Activated T-cell treated with anti-CD3 and anti-CD28 coated beads, Interleukin-2, amount 50 U/mL, for 4 hours (primary cell): Measurements from ENCODE around the gene SAMD14. TPM values are rescaled to one million over a fixed set of nuclear protein-coding genes. Genes with fewer than 3 reads are reported as not detected.

ENCODE experiments used
- ATAC-seq, 2 donors: fragments of 200-7000 bp; cut with Tn5 transposase; one replicate each; pipeline ENCODE4 v1.10.0; 2021
- DNase-seq: peaks from one replicate; pipeline ENCODE4 v3.0.0-alpha.2; 2020
- H3K27me3 Mint-ChIP-seq: one replicate; pipeline ENCODE4 v1.8.0; 2021; ENCODE audit warnings: low read depth, mixed read lengths
- H3K36me3 Mint-ChIP-seq: one replicate; pipeline ENCODE4 v1.8.0; 2022; ENCODE audit warnings: mixed read lengths; ENCODE audit not compliant: insufficient read depth
- H3K4me1 Mint-ChIP-seq: one replicate; pipeline ENCODE4 v1.8.0; 2021; ENCODE audit warnings: low read depth, mixed read lengths
- H3K4me3 Mint-ChIP-seq: one replicate; pipeline ENCODE4 v1.8.0; 2021; ENCODE audit warnings: mild to moderate bottlenecking, moderate library complexity, mixed read lengths
- H3K9me3 Mint-ChIP-seq: one replicate; pipeline ENCODE4 v1.8.0; 2021; ENCODE audit warnings: mixed read lengths
- total RNA-seq, 3 donors: library from RNA; stranded (reverse); gene quantifications; one replicate each; pipeline ENCODE4 v1.2.1, GENCODE V29; 2021

The SAMD14 gene
- total RNA-seq, 3 donors from 2014 or later = 0.47 to 0.78 (median 0.52) TPM

DNA sequence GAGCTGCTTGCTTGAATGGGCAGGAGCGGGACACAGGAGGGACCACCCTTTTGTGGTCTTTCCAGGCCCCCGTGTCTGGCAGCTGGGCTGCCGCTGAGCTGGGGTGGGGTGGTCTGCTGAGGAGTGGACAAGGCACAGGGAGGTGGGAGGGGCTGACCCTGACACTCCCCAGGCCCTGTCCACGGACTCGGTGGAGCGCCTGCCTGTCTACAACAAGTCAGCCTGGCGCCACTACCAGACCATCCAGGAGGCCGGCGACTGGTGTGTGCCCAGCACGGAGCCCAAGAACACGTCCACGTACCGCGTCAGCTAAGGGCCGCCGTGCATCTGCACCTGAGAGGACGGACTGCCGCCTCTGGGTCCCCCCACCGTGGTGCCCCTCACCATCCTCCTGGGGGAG is 20.2 kb downstream of the SAMD14 start:
- DNase-seq (no peak), ATAC-seq (no peak)
- Mint-ChIP-seq H3K27me3 (no peaks in the 10 kb centered on the region), H3K4me3 (no peak overlapping the region), H3K4me1 (no peaks in the 10 kb centered on the region), H3K9me3 (no peaks in the 10 kb centered on the region), H3K36me3 (peaks cover 13% of the 10 kb centered on the region)

DNA sequence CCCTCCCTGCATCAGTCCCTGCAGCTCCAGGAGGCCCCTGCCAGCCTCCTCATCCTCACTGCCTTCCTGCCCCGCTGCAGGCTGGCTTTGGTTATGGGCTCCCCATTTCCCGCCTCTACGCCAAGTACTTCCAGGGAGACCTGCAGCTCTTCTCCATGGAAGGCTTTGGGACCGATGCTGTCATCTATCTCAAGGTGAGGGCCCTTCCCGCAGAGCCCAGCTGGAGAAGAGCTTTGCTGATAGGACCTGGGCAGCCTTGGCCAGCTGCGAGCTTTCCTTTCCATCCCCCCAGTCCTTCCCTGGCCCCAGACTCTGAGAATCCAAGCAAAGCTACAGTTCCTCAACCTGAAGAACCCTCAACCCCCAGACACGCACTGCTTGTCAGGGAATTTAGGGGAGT is 20.8 kb downstream of the SAMD14 start:
- no peak for ATAC-seq
- DNase-seq = no peak
- no peak overlapping the region for H3K4me3 Mint-ChIP-seq
- no peaks in the 10 kb centered on the region for H3K27me3 Mint-ChIP-seq
- no peaks in the 10 kb centered on the region for H3K4me1 Mint-ChIP-seq
- peaks cover 13% of the 10 kb centered on the region for H3K36me3 Mint-ChIP-seq
- H3K9me3 Mint-ChIP-seq = no peaks in the 10 kb centered on the region

DNA sequence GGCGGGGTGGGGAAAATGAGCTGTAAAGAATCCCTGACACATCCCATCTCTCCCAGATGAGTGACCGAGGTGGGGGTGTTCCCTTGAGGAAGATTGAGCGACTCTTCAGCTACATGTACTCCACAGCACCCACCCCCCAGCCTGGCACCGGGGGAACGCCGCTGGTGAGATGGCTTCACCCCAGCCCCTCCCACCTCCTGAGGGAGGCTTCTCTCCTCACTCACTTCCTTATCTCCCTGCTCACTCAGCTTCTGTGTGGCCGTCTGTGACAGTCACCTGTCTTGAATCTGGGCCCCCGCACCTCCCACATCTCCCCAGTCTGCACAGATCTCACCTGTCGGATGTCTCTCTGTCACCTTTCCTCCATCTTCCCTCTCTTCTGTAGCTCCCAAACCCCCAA is 21.4 kb downstream of the SAMD14 start:
- ATAC-seq = no peak
- no peak for DNase-seq
- Mint-ChIP-seq H3K27me3 (no peaks in the 10 kb centered on the region), H3K9me3 (no peaks in the 10 kb centered on the region), H3K36me3 (peaks cover 13% of the 10 kb centered on the region), H3K4me3 (no peak overlapping the region), H3K4me1 (no peaks in the 10 kb centered on the region)

DNA sequence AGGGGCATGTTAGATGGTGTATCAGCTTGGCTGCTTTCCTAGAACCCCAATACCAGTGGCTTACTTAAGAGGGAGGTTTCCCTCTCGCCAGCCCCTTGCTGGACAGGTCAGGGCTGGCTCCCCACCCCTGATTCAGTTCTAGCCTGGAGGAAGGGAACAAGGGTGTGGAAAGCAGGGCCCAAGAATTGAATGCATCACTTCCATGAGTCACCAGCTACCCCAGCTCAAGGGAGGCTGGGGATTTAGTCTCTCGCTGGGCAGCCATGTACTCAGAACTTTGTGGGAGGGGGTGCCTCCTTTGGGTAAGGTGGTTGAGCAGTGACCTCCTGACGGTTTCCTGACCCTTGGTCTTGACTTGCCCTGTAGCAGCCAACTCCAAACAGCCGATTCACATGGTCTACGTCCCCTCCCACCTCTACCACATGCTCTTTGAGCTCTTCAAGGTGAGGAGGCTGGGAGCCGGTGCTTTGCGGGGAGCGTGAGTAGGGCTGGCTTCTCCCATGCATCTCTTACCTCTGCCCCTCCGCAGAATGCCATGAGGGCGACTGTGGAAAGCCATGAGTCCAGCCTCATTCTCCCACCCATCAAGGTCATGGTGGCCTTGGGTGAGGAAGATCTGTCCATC is 22.1 kb downstream of the SAMD14 start:
- H3K9me3 Mint-ChIP-seq = no peaks in the 10 kb centered on the region
- DNase-seq (no peak), ATAC-seq (no peak)
- H3K4me1 Mint-ChIP-seq = no peaks in the 10 kb centered on the region
- H3K4me3 Mint-ChIP-seq = no peak overlapping the region
- H3K27me3 Mint-ChIP-seq = no peaks in the 10 kb centered on the region
- peaks cover 13% of the 10 kb centered on the region for H3K36me3 Mint-ChIP-seq

DNA sequence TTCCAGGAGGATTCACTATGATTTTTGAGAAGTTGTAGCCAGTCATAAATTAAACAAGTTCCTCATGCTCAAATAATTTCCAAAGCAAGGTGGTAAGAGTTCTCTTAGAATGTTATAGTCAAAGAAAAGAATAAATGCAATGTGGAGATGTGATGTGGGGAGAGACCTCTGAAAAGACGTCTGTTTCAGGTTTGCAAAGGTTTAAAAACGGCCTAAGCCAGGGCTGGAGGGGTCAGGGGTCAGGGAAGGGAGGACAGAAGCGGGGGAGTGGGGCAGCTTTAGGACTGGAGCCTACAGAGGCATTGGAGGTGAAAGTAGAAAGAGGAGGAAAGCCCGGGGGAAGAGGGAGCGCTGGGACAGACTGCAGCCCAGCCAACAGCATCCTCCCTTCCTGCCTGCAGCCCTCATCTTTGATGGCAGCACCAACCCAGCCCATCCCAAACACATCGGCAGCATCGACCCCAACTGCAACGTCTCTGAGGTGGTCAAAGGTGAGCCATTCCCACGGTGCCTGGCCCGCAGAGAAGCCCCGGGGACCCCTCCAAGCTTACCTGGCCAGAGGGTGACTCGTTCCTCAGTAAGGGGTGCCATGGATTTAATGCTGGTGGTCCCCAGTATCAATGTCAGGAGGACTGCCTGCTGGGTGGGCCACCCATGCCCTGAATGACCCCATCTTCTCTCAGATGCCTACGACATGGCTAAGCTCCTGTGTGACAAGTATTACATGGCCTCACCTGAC is 23.4 kb downstream of the SAMD14 start:
- Mint-ChIP-seq H3K9me3 (no peaks in the 10 kb centered on the region), H3K4me3 (no peak overlapping the region), H3K4me1 (no peaks in the 10 kb centered on the region), H3K27me3 (no peaks in the 10 kb centered on the region), H3K36me3 (peaks cover 13% of the 10 kb centered on the region)
- DNase-seq = no peak
- no peak for ATAC-seq

DNA sequence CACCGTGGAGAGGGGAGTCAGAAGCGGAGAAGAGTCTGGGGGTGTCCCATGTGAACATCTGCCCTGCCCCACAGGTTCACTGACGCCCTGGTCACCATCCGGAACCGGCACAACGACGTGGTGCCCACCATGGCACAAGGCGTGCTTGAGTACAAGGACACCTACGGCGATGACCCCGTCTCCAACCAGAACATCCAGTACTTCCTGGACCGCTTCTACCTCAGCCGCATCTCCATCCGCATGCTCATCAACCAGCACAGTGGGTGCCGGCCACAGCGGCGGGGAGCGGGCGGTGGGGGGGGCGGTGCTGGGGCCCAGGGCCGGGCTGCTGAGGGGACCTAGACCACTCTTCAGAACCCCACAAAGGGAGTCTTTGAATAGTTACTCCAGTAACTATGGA is 24.1 kb downstream of the SAMD14 start:
- peaks cover 13% of the 10 kb centered on the region for H3K36me3 Mint-ChIP-seq
- no peaks in the 10 kb centered on the region for H3K27me3 Mint-ChIP-seq
- DNase-seq = no peak
- H3K4me1 Mint-ChIP-seq = no peaks in the 10 kb centered on the region
- H3K4me3 Mint-ChIP-seq = no peak overlapping the region
- no peaks in the 10 kb centered on the region for H3K9me3 Mint-ChIP-seq
- no peak for ATAC-seq

DNA sequence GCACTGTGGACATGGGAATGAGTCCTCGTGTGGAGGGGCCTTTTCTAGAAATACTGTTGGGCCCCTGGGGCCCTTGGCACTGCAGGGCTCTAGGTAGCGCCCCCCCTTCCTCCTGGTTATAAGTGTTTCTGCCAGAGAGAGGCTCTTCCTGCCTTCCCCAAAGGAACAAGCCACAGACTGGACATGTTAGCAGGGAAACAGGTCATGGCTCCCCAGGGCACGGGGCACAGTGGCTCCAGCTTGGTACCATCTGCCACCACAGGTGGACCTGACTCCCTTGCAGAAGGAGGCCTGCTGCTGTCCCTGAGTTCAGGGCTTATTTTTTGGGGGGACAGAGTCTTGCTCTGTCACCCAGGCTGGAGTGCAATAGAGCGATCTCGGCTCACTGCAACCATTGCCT is 26.0 kb downstream of the SAMD14 start:
- no peaks in the 10 kb centered on the region for H3K9me3 Mint-ChIP-seq
- DNase-seq (no peak), ATAC-seq (no peak)
- H3K4me3 Mint-ChIP-seq = no peak overlapping the region
- H3K27me3 Mint-ChIP-seq = no peaks in the 10 kb centered on the region
- peaks cover 6% of the 10 kb centered on the region for H3K4me1 Mint-ChIP-seq
- H3K36me3 Mint-ChIP-seq = peaks cover 13% of the 10 kb centered on the region

DNA sequence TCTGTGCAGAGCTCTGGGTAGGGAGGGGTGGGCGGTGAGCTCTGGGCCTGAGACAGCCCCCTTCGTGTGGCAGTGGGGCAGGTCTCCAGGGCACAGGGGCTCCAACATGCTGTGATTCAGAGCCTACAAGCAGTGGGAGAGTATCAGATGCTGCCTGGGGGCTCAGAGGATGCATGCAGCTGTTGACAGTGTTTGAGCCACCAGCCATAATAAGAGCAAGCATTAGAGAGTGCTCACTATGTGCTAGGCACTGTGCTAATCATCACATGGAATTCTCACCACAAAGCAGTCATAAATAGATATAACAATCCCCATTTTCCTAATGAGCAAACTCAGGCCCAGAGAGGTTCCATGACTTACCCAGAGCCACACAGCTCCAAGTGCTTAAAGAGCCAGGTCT is 26.7 kb downstream of the SAMD14 start:
- ATAC-seq = no peak
- Mint-ChIP-seq H3K27me3 (no peaks in the 10 kb centered on the region), H3K4me3 (no peak overlapping the region), H3K9me3 (no peaks in the 10 kb centered on the region), H3K4me1 (peaks cover 6% of the 10 kb centered on the region), H3K36me3 (peaks cover 13% of the 10 kb centered on the region)
- no peak for DNase-seq

DNA sequence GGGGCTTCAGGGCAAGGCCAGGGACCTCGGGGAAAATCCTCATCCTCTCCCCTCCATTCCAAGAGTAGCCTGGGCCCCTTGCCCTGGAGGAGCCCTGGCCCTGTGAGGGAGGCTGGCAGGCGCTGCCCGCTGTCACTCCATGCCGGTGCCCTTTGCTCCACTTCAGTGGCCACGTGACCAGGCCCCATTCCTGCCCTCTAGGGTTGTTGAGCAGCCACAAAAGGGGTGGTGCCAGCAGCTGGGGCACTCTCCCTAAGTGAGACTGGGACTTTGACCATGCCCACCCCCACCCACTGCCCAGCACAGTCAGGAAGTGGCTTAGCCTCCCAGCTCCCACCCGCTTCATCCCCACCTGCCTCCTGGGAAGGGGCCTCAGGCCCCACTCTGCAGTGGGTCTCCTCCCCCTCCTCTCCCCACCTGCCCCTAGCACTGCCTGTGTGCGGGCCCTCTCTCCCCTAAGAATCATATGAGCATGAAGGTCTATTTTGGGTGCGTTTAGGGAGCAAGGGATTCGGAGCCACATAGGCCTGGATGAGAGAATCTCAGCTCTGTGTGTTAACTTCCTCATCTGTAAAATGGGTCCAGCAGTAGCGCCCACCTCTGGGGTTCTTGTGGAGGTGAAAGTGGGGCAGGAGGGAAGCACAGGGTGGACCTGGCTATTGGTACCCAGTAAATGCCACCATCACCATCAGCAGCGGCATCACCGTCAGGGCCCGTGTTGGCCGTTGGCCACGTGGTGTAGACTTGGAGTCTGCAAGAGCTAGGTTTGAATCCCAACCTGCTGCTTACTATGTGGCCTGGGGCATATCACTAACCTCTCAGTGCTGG is 27.6 kb downstream of the SAMD14 start:
- Mint-ChIP-seq H3K4me1 (peaks cover 6% of the 10 kb centered on the region), H3K36me3 (peaks cover 11% of the 10 kb centered on the region), H3K9me3 (no peaks in the 10 kb centered on the region), H3K27me3 (no peaks in the 10 kb centered on the region), H3K4me3 (no peak overlapping the region)
- no peak for ATAC-seq
- DNase-seq = no peak

DNA sequence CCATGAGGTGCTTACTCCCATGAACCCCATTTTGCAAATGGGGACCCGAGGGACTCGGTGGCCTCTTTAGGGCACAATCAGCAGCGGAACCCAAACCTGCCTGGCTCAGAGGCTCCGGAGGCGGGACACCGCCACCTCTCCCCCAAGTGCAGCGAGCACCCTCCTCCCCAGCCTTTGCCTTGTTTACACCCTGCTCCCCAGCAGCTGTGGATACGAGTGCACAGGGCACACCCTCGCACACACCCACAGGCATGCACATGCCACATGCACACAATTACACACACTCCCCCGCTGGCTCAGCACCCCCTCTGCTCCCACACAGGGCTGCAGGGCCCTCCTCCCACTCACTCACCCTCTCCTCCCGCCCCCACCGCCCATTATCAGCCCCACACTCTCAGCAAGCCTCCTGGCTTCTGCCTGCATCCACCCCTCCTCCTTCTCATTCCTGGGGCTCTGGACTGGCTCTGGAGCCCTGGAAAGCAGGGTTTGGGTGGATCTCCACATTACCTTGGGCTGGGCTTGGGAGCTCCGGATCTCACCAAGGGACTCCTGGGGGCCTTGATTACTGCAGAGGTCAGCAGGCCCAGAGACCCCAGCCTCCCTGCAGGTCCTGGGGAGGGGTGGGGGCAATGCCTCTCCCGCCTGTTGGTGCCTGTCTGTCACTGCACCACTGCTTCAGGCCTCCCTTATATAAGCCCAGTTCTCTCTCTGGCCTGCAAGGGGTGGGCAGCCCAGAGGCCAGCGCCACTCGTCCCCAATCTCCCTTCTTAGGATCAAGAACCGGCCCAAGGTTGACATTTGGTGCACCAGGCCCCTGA is 28.4 kb downstream of the SAMD14 start:
- no peaks in the 10 kb centered on the region for H3K27me3 Mint-ChIP-seq
- no peak overlapping the region for H3K4me3 Mint-ChIP-seq
- no peaks in the 10 kb centered on the region for H3K9me3 Mint-ChIP-seq
- peaks cover 7% of the 10 kb centered on the region for H3K36me3 Mint-ChIP-seq
- ATAC-seq (no peak), DNase-seq (no peak)
- H3K4me1 Mint-ChIP-seq = peaks cover 13% of the 10 kb centered on the region

DNA sequence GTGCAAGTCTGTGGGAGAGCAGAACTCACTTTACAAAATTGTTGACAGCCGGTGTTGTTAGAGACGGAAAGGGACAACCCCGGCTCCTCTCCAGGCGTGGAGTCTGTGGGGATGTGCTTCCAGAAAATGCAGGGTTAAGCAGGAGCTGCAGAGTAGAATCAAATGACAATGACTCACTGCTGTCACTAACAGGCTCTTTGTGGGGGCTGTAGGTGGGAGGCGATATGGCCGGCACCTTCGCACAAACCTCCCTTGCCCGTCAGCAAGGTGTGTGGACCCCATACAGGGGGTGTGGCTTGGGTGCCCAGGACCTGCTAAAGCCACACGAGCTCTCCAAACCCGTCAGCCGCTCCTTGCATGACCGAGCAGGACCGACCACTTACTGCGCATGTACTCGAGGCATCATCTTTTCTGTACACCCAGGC is 29.0 kb downstream of the SAMD14 start:
- DNase-seq = no peak
- ATAC-seq = no peak
- Mint-ChIP-seq H3K36me3 (peaks cover 5% of the 10 kb centered on the region), H3K4me1 (peaks cover 19% of the 10 kb centered on the region), H3K4me3 (no peak overlapping the region), H3K9me3 (no peaks in the 10 kb centered on the region), H3K27me3 (no peaks in the 10 kb centered on the region)

DNA sequence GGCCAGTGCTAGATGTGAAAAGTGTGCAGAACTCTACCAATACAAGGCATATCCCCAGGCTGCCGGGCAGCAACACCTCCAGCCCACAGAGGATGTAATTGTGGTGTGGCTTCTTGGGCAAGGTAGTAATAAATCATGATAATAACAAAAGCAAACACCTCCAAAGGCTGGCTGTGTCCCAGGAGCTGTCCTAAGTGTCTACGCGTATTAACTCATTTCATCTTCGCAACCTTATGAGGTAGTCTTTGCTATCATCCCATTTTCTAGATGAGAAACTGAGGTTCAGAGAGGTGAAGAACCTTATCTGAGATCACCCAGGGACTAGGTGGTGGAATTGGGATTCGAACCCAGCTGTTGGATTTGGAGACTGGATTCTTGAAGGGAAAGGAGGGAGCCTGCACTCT is 29.5 kb downstream of the SAMD14 start:
- ATAC-seq (no peak), DNase-seq (no peak)
- Mint-ChIP-seq H3K4me3 (no peak overlapping the region), H3K9me3 (no peaks in the 10 kb centered on the region), H3K4me1 (peaks cover 23% of the 10 kb centered on the region), H3K36me3 (peaks cover 5% of the 10 kb centered on the region), H3K27me3 (no peaks in the 10 kb centered on the region)

DNA sequence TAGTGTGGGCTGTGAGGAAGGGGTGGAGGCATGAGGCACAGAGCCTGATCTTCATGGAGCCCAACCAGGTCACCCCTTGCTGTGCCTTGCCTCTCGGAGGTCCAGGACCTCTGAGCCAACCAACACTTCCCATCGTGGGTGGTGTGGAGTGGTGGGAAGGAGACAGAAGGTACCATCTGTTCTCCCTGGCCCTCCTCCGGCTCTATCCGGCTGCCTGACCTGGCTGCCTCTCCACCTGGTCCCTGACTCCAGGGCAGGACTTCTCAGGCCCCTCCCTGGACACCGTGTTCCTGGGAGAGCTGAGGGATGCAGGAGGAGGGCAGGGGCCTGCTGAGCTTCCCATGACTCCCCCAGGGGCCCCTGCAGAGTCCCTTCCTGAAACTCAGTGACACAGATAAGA is 31.0 kb downstream of the SAMD14 start:
- no peaks in the 10 kb centered on the region for H3K9me3 Mint-ChIP-seq
- no peak overlapping the region for H3K4me3 Mint-ChIP-seq
- H3K36me3 Mint-ChIP-seq = peaks cover 3% of the 10 kb centered on the region
- peaks cover 29% of the 10 kb centered on the region for H3K4me1 Mint-ChIP-seq
- H3K27me3 Mint-ChIP-seq = no peaks in the 10 kb centered on the region
- DNase-seq = no peak
- ATAC-seq = no peak

DNA sequence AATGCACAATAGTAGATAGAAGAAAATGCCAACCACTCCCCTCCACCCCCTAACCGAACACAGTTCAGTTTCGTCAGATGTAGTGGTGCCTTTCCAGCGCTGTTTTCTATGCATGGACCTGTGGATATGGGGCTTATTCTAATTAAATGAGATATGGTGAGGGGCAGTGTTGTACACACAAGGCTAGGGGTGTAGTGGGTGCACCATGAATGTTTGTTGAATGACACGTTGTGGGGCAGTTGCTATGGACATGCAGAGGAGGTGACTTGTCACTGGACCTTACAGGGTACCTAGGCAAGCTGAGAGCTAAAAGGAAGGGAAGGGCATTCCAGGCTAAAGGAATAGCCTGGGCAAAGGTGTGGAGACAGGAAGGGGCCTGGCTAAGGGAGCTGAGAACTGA is 31.4 kb downstream of the SAMD14 start:
- peaks cover 3% of the 10 kb centered on the region for H3K36me3 Mint-ChIP-seq
- H3K27me3 Mint-ChIP-seq = no peaks in the 10 kb centered on the region
- no peak overlapping the region for H3K4me3 Mint-ChIP-seq
- no peak for ATAC-seq
- H3K9me3 Mint-ChIP-seq = no peaks in the 10 kb centered on the region
- H3K4me1 Mint-ChIP-seq = peaks cover 29% of the 10 kb centered on the region
- DNase-seq = no peak
